ENCODE data around the gene C16orf82.
A peak's percentile ranks its signal among the peaks of the same experiment; 100 is the strongest.

The C16orf82 gene

GRCh38 chr16:27096375-27096774 is 29.6 kb downstream of the C16orf82 start:
- no peak for DNase-seq

GRCh38 chr16:27097800-27098230 is 31.1 kb downstream of the C16orf82 start:
- DNase-seq = no peak

GRCh38 chr16:27098366-27099049 is 31.8 kb downstream of the C16orf82 start:
- DNase-seq = no peak

- DNase-seq = no peak
Measured at GRCh38 chr16:27102701-27103575, 36.2 kb downstream of the C16orf82 start.

- no peak for DNase-seq
Measured at GRCh38 chr16:27103954-27104353, 37.2 kb downstream of the C16orf82 start.

- DNase-seq = no peak
Measured at GRCh38 chr16:27106305-27106704, 39.6 kb downstream of the C16orf82 start.

GRCh38 chr16:27107185-27107592 is 40.5 kb downstream of the C16orf82 start:
- DNase-seq = no peak

- DNase-seq = no peak
Measured at GRCh38 chr16:27108051-27108770, 41.5 kb downstream of the C16orf82 start.

- no peak for DNase-seq
Measured at GRCh38 chr16:27108826-27109665, 42.3 kb downstream of the C16orf82 start.

GRCh38 chr16:27109666-27110523 is 43.2 kb downstream of the C16orf82 start:
- peak; percentile 19 for DNase-seq

- DNase-seq = no peak
Measured at GRCh38 chr16:27110524-27110896, 43.8 kb downstream of the C16orf82 start.

GRCh38 chr16:27111486-27111885 is 44.8 kb downstream of the C16orf82 start:
- no peak for DNase-seq

- DNase-seq = no peak
Measured at GRCh38 chr16:27112093-27112811, 45.5 kb downstream of the C16orf82 start.

GRCh38 chr16:27113341-27113841 is 46.7 kb downstream of the C16orf82 start:
- DNase-seq = no peak

- DNase-seq = no peak
Measured at GRCh38 chr16:27114006-27114405, 47.3 kb downstream of the C16orf82 start.

GRCh38 chr16:27118526-27118925 is 51.8 kb downstream of the C16orf82 start:
- no peak for DNase-seq

All from NK-92 treated with Interleukin-12 subunit alpha and Interleukin-12 subunit beta, amount 100 ng/mL, for 24 hours (cell line).